Measurements from ENCODE around the gene AOPEP.

GRCh38 chr9:94874316-94874715 is 147.8 kb downstream of the AOPEP start:
- TF ChIP-seq CTCF (IDR thresholded peaks at IDR 0.05 in 4 of 5, conservative IDR thresholded peaks at IDR 0.05 in 1 of 5) (no peak), POLR2A (IDR thresholded peaks at IDR 0.05) (no peak)
